ENCODE data around the gene SEMG1.

The SEMG1 gene

DNA sequence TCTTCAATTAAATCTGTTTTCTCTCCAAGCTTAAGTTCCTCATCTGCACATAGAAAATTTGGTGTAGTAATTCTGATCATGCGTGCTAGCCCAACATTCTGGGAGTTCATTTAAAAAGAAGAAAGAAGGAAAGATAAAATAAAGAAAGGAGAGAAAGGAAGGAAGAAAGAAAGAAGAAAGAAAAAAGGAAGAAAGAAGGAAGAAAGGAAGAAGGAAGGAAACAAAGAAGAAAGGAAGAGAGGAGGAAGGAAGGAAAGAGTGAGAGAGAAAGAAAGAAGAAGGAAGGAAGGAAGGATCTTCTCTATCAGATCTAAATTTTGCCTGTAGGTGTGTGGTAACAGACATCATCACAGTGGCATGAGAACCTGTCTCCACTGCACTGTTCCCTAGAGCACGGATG, 31.3 kb downstream of the SEMG1 start:
- H3K4me3 ChIP-seq (ENCODE audit: low read depth, low read length): no peak overlapping the region
- peaks cover 5% of the 10 kb centered on the region for H3K9me3 ChIP-seq (ENCODE audit: severe bottlenecking)
- no peaks in the 10 kb centered on the region for H3K27me3 ChIP-seq (ENCODE audit: insufficient read depth, low read depth, severe bottlenecking)
- no peak for DNase-seq
- H3K27ac ChIP-seq: no peak overlapping the region
- TF ChIP-seq, protein P1, sequence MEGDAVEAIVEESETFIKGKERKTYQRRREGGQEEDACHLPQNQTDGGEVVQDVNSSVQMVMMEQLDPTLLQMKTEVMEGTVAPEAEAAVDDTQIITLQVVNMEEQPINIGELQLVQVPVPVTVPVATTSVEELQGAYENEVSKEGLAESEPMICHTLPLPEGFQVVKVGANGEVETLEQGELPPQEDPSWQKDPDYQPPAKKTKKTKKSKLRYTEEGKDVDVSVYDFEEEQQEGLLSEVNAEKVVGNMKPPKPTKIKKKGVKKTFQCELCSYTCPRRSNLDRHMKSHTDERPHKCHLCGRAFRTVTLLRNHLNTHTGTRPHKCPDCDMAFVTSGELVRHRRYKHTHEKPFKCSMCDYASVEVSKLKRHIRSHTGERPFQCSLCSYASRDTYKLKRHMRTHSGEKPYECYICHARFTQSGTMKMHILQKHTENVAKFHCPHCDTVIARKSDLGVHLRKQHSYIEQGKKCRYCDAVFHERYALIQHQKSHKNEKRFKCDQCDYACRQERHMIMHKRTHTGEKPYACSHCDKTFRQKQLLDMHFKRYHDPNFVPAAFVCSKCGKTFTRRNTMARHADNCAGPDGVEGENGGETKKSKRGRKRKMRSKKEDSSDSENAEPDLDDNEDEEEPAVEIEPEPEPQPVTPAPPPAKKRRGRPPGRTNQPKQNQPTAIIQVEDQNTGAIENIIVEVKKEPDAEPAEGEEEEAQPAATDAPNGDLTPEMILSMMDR (IDR thresholded peaks at IDR 0.05; ENCODE audit: low read depth, low read length): no peak
- H3K36me3 ChIP-seq: no peaks in the 10 kb centered on the region

DNA sequence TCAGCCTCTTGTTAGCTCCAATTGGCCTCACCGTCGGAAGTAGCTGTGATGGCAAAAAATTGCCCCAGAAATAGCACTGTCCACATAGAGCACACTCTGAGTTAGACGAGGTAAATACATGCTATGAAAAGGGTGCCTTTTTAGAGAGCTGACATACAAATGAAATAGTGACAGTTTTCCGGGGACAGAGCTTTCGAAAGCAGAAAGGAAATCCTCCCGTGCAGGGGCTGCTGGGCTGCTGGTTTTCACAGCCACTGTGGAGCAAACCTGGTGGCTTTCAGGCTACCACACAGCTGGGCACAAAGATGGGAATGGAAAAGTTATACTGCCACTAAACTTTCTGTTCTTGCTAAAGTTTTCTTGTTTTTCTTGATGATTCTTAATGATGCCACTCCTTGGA, 39.3 kb downstream of the SEMG1 start:
- TF ChIP-seq, protein P1 (IDR thresholded peaks at IDR 0.05; ENCODE audit: low read depth, low read length): no peak
- no peak overlapping the region for H3K27ac ChIP-seq
- H3K36me3 ChIP-seq: no peaks in the 10 kb centered on the region
- H3K27me3 ChIP-seq (ENCODE audit: insufficient read depth, low read depth, severe bottlenecking): no peaks in the 10 kb centered on the region
- DNase-seq: no peak
- no peak overlapping the region for H3K4me3 ChIP-seq (ENCODE audit: low read depth, low read length)
- H3K9me3 ChIP-seq (ENCODE audit: severe bottlenecking): no peaks in the 10 kb centered on the region

DNA sequence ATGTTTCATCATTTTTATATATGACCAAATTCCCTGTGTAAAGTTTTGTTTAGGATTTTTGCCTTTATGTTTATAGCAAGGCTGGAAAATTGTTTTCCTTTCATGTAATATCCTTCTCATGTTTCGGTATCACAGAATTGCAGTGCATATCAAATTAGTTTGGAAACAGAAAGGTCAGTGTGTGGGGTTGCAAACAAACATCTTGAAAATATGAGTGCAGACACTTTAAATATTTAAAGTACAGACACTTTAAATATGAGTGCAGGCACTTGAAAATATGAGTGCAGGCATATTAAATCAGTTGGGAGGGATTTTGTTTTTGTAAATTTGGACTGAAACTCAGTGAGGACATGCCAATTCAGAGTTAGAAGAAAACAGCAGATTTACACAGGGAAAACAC, 41.0 kb downstream of the SEMG1 start:
- no peaks in the 10 kb centered on the region for H3K9me3 ChIP-seq (ENCODE audit: severe bottlenecking)
- no peak overlapping the region for H3K27ac ChIP-seq
- no peak overlapping the region for H3K4me3 ChIP-seq (ENCODE audit: low read depth, low read length)
- H3K36me3 ChIP-seq: no peaks in the 10 kb centered on the region
- no peak for DNase-seq
- TF ChIP-seq, protein P1 (IDR thresholded peaks at IDR 0.05; ENCODE audit: low read depth, low read length): no peak
- H3K27me3 ChIP-seq (ENCODE audit: insufficient read depth, low read depth, severe bottlenecking): no peaks in the 10 kb centered on the region

DNA sequence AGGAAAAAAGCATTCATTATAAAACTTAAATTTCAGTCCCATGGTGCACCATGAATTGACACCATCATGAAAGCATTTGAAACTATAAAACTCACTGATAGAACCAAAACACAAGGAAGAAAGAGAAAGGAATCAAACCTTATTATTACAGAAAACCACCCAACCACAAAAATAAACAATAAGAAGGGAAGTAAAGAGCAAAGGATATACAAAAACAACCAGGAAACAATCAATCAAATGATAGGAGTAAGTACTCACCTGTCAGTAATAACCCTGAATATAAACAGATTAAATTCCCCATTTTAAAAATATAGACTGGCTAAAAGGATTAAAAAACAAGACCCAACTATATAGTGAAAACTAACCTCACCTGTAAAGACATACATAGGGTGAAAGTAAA, 41.8 kb downstream of the SEMG1 start:
- DNase-seq: no peak
- H3K4me3 ChIP-seq (ENCODE audit: low read depth, low read length): no peak overlapping the region
- H3K36me3 ChIP-seq: no peaks in the 10 kb centered on the region
- no peaks in the 10 kb centered on the region for H3K27me3 ChIP-seq (ENCODE audit: insufficient read depth, low read depth, severe bottlenecking)
- TF ChIP-seq, protein P1 (IDR thresholded peaks at IDR 0.05; ENCODE audit: low read depth, low read length): no peak
- H3K9me3 ChIP-seq (ENCODE audit: severe bottlenecking): no peaks in the 10 kb centered on the region
- no peak overlapping the region for H3K27ac ChIP-seq

DNA sequence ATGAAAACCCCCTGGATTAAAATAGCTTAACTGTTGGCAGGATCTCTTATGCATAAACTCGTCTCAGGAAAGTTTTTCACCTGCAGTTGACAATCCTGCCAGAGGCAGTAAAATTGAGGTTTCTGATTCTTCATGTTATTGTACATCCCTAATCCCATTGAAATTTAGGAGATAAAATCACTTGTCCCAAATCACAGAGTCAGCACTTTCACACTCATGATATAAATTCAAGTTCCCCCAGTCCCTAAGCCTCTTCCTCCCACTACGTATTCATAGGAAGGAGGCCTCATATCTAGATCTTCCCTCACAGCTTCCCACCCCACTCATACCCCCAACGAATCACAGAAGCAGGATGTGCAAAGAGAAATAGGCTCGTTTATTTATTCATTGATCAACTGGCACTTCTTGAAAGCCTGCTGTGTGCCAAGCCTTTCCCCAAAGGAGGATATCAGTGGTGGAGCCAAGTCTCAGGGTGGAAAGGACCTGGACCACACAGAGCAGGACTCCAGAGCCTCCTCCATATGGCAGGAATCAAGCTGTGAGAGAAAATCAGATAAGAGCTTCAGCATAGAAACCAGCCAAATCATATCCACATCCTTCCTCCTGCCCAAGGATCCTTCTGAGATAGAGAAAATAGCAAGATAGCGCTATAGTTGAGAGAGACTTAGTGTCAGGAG, 45.2 kb downstream of the SEMG1 start:
- H3K27ac ChIP-seq: no peak overlapping the region
- DNase-seq: no peak
- H3K9me3 ChIP-seq (ENCODE audit: severe bottlenecking): no peaks in the 10 kb centered on the region
- no peak overlapping the region for H3K4me3 ChIP-seq (ENCODE audit: low read depth, low read length)
- TF ChIP-seq, protein P1 (IDR thresholded peaks at IDR 0.05; ENCODE audit: low read depth, low read length): no peak
- no peaks in the 10 kb centered on the region for H3K36me3 ChIP-seq
- no peaks in the 10 kb centered on the region for H3K27me3 ChIP-seq (ENCODE audit: insufficient read depth, low read depth, severe bottlenecking)

DNA sequence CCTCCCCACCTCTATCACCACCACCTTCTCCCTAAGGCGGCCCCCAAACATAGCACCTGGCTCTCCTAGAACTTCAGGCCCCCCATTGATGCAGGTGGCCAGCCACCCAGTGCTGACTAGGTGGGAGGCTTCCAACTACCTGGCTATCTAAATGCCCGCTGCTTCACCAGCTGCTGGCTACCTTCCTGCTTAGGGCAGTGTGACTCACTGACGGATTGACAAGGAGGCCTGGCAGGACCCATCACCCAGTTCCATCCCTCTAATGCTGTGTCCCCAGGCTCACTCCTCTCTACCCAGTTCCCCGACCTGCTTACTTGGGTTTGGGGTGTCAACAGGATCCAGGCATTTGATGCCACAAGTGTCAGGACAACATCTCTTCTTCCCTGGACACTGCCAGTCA, 46.4 kb downstream of the SEMG1 start:
- Histone ChIP-seq H3K4me3 (ENCODE audit: low read depth, low read length) (no peak overlapping the region), H3K27ac (no peak overlapping the region)

More for the DNA sequence above, 46.4 kb downstream of the SEMG1 start:
- H3K36me3 ChIP-seq: no peaks in the 10 kb centered on the region
- no peak for DNase-seq
- no peaks in the 10 kb centered on the region for H3K27me3 ChIP-seq (ENCODE audit: insufficient read depth, low read depth, severe bottlenecking)
- no peaks in the 10 kb centered on the region for H3K9me3 ChIP-seq (ENCODE audit: severe bottlenecking)
- TF ChIP-seq, protein P1 (IDR thresholded peaks at IDR 0.05; ENCODE audit: low read depth, low read length): no peak
